Measurements from ENCODE around the gene COMT. TPM values are rescaled to one million over a fixed set of nuclear protein-coding genes. Genes with fewer than 3 reads are reported as not detected.

COMT gene
- total and polyA plus RNA-seq, 11 donors, result 69.7 to 249 (median 119) TPM

DNA sequence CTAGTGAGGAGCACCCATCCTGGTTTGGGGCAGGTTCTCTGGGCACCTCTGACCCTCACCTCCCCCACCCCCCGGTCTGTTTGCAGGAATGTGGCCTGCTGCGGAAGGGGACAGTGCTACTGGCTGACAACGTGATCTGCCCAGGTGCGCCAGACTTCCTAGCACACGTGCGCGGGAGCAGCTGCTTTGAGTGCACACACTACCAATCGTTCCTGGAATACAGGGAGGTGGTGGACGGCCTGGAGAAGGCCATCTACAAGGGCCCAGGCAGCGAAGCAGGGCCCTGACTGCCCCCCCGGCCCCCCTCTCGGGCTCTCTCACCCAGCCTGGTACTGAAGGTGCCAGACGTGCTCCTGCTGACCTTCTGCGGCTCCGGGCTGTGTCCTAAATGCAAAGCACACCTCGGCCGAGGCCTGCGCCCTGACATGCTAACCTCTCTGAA is 26.9 kb downstream of the COMT start:
- Histone ChIP-seq H3K9me3 (no peaks in the 10 kb centered on the region), H3K4me1 (peaks cover 0 to 25% (median 4%) of the 10 kb centered on the region in 12 donors), H3K4me3 (no peak overlapping the region), H3K27ac (no peak overlapping the region), H3K27me3 (no peaks in the 10 kb centered on the region), H3K36me3 (peaks cover 0 to 88% (median 70%) of the 10 kb centered on the region in 9 donors)
- intact Hi-C loops (cut with DNase I), result loop anchor here in 3 of 10 donors (10.0 kb wide), 2 partner anchors 116 to 156 kb away; partner anchors contain the start of gene DGCR8 (in 2 of the 3)
- 74 to 86% (median 85%) methylated on average over 15 to 18 of the region's 18 CpGs for WGBS, 4 donors
- DNase-seq (no peak), ATAC-seq (no peak)
- TF ChIP-seq, protein P1, sequence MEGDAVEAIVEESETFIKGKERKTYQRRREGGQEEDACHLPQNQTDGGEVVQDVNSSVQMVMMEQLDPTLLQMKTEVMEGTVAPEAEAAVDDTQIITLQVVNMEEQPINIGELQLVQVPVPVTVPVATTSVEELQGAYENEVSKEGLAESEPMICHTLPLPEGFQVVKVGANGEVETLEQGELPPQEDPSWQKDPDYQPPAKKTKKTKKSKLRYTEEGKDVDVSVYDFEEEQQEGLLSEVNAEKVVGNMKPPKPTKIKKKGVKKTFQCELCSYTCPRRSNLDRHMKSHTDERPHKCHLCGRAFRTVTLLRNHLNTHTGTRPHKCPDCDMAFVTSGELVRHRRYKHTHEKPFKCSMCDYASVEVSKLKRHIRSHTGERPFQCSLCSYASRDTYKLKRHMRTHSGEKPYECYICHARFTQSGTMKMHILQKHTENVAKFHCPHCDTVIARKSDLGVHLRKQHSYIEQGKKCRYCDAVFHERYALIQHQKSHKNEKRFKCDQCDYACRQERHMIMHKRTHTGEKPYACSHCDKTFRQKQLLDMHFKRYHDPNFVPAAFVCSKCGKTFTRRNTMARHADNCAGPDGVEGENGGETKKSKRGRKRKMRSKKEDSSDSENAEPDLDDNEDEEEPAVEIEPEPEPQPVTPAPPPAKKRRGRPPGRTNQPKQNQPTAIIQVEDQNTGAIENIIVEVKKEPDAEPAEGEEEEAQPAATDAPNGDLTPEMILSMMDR (IDR thresholded peaks at IDR 0.05), result no peak
- TF ChIP-seq POLR2A (IDR thresholded peaks at IDR 0.05), result no peak

DNA sequence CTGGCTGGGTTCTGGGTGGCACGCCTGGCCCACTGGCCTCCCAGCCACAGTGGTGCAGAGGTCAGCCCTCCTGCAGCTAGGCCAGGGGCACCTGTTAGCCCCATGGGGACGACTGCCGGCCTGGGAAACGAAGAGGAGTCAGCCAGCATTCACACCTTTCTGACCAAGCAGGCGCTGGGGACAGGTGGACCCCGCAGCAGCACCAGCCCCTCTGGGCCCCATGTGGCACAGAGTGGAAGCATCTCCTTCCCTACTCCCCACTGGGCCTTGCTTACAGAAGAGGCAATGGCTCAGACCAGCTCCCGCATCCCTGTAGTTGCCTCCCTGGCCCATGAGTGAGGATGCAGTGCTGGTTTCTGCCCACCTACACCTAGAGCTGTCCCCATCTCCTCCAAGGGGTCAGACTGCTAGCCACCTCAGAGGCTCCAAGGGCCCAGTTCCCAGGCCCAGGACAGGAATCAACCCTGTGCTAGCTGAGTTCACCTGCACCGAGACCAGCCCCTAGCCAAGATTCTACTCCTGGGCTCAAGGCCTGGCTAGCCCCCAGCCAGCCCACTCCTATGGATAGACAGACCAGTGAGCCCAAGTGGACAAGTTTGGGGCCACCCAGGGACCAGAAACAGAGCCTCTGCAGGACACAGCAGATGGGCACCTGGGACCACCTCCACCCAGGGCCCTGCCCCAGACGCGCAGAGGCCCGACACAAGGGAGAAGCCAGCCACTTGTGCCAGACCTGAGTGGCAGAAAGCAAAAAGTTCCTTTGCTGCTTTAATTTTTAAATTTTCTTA is 27.8 kb downstream of the COMT start:
- H3K36me3 ChIP-seq, result peaks cover 0 to 88% (median 69%) of the 10 kb centered on the region in 9 donors
- H3K4me1 ChIP-seq, result peaks cover 0 to 25% (median 4%) of the 10 kb centered on the region in 12 donors
- H3K27me3 ChIP-seq, result no peaks in the 10 kb centered on the region
- no peak overlapping the region for H3K27ac ChIP-seq
- H3K4me3 ChIP-seq, result no peak overlapping the region
- intact Hi-C loops (cut with DNase I), result loop anchor here in 3 of 10 donors (10.0 kb wide), 2 partner anchors 115 to 155 kb away; partner anchors contain the start of gene DGCR8 (in 2 of the 3)
- H3K9me3 ChIP-seq, result no peaks in the 10 kb centered on the region
- WGBS, 4 donors, result 81 to 91% (median 86%) methylated on average over 8 to 11 of the region's 11 CpGs
- no peak for DNase-seq
- ATAC-seq, result no peak
- TF ChIP-seq POLR2A (IDR thresholded peaks at IDR 0.05), result no peak
- TF ChIP-seq, protein P1 (IDR thresholded peaks at IDR 0.05), result peak in 1 of 12 donors; percentile 4

GRCh38 chr22:19970031-19970478 is 28.5 kb downstream of the COMT start:
- DNase-seq, result no peak
- TF ChIP-seq, protein P1 (IDR thresholded peaks at IDR 0.05), result no peak
- no peak for TF ChIP-seq POLR2A (IDR thresholded peaks at IDR 0.05)
- whole genome bisulfite sequencing, 4 donors, result 66 to 78% (median 71%) methylated on average over 9 of the region's 9 CpGs
- intact Hi-C loops (cut with DNase I), result loop anchor here in 7 of 10 donors (1.0 to 10.0 kb wide), 5 partner anchors 43 to 317 kb away; no protein-coding TSS in a partner anchor
- Histone ChIP-seq H3K4me3 (no peak overlapping the region), H3K27ac (peak overlapping the region in 2 of 12 donors; percentile 23 to 41), H3K36me3 (peaks cover 0 to 84% (median 62%) of the 10 kb centered on the region in 9 donors), H3K4me1 (peaks cover 0 to 30% (median 5%) of the 10 kb centered on the region in 12 donors), H3K27me3 (no peaks in the 10 kb centered on the region), H3K9me3 (no peaks in the 10 kb centered on the region)
- peak in 3 of 4 donors; percentile 0 to 5 (median 2) for ATAC-seq
